ENCODE data around the gene NUDT22. TPM values are rescaled to one million over a fixed set of nuclear protein-coding genes. Genes with fewer than 3 reads are reported as not detected.

Gene NUDT22
- total and polyA plus RNA-seq, 2 of the 8 experiments (the other 6 are each of a cell fraction or from before 2014, with no cell fraction given) = 43.4 to 69.0 TPM

GRCh38 chr11:64181506-64182411 lies 44.3 kb upstream of the NUDT22 start:
- Histone ChIP-seq H2AFZ (ENCODE audit: low read length) (no peak overlapping the region), H3K23me2 (ENCODE audit: low read depth, low read length) (peaks cover 8% of the 10 kb centered on the region), H2BK5ac (ENCODE audit: low read depth, low read length) (no peak overlapping the region), H4K5ac (ENCODE audit: insufficient read length, low read depth, low read length) (no peak overlapping the region), H2BK12ac (ENCODE audit: low read depth, low read length) (no peak overlapping the region), H2BK15ac (ENCODE audit: low read length) (no peak overlapping the region), H3K27ac (ENCODE audit: low read depth, low read length) (no peak overlapping the region), H3K23ac (ENCODE audit: insufficient read length) (no peak overlapping the region), H3K18ac (ENCODE audit: extremely low read depth, low read length) (no peak overlapping the region), H2BK20ac (ENCODE audit: low read length) (no peak overlapping the region), H4K91ac (replicated peaks; ENCODE audit: insufficient read length, low read length) (no peak overlapping the region), H2BK120ac (replicated peaks; ENCODE audit: low read depth, low read length) (no peak overlapping the region), H3K4me2 (ENCODE audit: insufficient read depth in 1 of 2, low read depth in 2 of 2, low read length in 2 of 2) (peak overlapping the region; percentile 31 to 50), H4K8ac (ENCODE audit: extremely low read depth, insufficient read depth, low read length) (no peak overlapping the region), H3K79me1 (ENCODE audit: low read depth, low read length) (no peaks in the 10 kb centered on the region; the same call in 1 of the 2 replicates), H3K4me1 (replicated peaks in 1 of 4; ENCODE audit: control insufficient read depth in 3 of 4, insufficient read depth in 4 of 4, low read length in 3 of 4) (peaks cover 0 to 9% (median 3%) of the 10 kb centered on the region in 4 experiments; a peak in 6 of 7 replicates), H3K79me2 (ENCODE audit: control insufficient read depth in 1 of 2, insufficient read depth in 2 of 2, low read length in 2 of 2) (peaks cover 0 to 23% of the 10 kb centered on the region in 2 experiments; a peak in 2 of 4 replicates), H4K20me1 (replicated peaks in 1 of 2; ENCODE audit: control insufficient read depth in 1 of 2, insufficient read depth in 2 of 2, low read length in 2 of 2) (peaks cover 1 to 12% of the 10 kb centered on the region in 2 experiments), H3K4me3 (ENCODE audit: extremely low read depth in 1 of 4, insufficient read depth in 2 of 4, low read depth in 3 of 4, low read length in 4 of 4) (peak overlapping the region in 2 of 4 experiments; percentile 5 to 26; a peak in 3 of 8 replicates), H3K56ac (replicated peaks; ENCODE audit: insufficient read length, low read depth, low read length) (no peak overlapping the region), H3K14ac (ENCODE audit: insufficient read length) (no peak overlapping the region), H3K9ac (replicated peaks in 1 of 4; ENCODE audit: extremely low read depth in 1 of 4, low read depth in 3 of 4, low read length in 3 of 4) (no peak overlapping the region; a peak in 1 of 7 replicates), H3K36me3 (ENCODE audit: control insufficient read depth in 2 of 4, insufficient read depth in 4 of 4, low read length in 3 of 4) (peaks cover 0 to 7% (median under 1%) of the 10 kb centered on the region in 4 experiments; a peak in 2 of 8 replicates), H3K4ac (replicated peaks; ENCODE audit: insufficient read length, low read depth, low read length) (no peak overlapping the region), H2AK5ac (ENCODE audit: low read depth, low read length) (no peak overlapping the region), H3K9me3 (ENCODE audit: insufficient read depth in 2 of 2, low read depth in 1 of 2, low read length in 1 of 2) (no peaks in the 10 kb centered on the region), H3K27me3 (replicated peaks in 1 of 4; ENCODE audit: control insufficient read depth in 3 of 4, extremely low read depth in 1 of 4, insufficient read depth in 3 of 4, low read length in 3 of 4) (no peaks in the 10 kb centered on the region)
- FAIRE-seq (no peak), DNase-seq (ENCODE audit: low read depth in 1 of 2, low spot score in 2 of 2) (peak; percentile 36 to 68)
- POLR2A ChIA-PET (ENCODE audit: partially characterized antibody) = interaction anchor here (0.6 to 9.7 kb wide), 14 partner anchors 9 to 1290 kb away, joined by 3 to 48 read pairs (median 3); partner anchors contain the start of genes MACROD1, NUDT22, PLCB3 and TRPT1
- WGBS, 2 experiments (ENCODE audit: extremely low coverage in 1 of 2, insufficient coverage in 1 of 2, insufficient read length in 1 of 2, insufficient replicate concordance in 2 of 2, low coverage in 1 of 2, low lambda C conversion rate in 2 of 2, missing lambda C conversion rate in 1 of 2) = 62% methylated on average over 17 of the region's 17 CpGs; no CpG with 5 or more reads in 1 of the 2 experiments
- CTCF ChIA-PET (ENCODE audit: partially characterized antibody) = interaction anchor here (0.8 to 2.4 kb wide), 8 partner anchors 15 to 33 kb away, joined by 3 to 7 read pairs (median 4); partner anchors contain the start of gene FERMT3
- TF ChIP-seq POLR2A (IDR thresholded peaks at IDR 0.05; ENCODE audit: control extremely low read depth in 1 of 2, low read depth in 2 of 2, low read length in 2 of 2) = 0 out of 3 replicates have a peak, but pooled peaks of 1 of the 2 experiments have one; percentile 36
- peak; percentile 34; the same call in 1 of the 2 replicates for TF ChIP-seq TBP (IDR thresholded peaks at IDR 0.05; ENCODE audit: low read depth, low read length)
- peak; percentile 61; the same call in 1 of the 2 replicates for TF ChIP-seq ATF3 (IDR thresholded peaks at IDR 0.05; ENCODE audit: insufficient read depth, low read depth, low read length)
- no peak for TF ChIP-seq HDAC2 (IDR thresholded peaks at IDR 0.05; ENCODE audit: borderline replicate concordance in 1 of 2, low read depth in 2 of 2, low read length in 2 of 2)
- TF ChIP-seq YY1 (IDR thresholded peaks at IDR 0.05; ENCODE audit: low read depth, low read length) = no peak
- TF ChIP-seq USF2 (IDR thresholded peaks at IDR 0.05; ENCODE audit: low read length) = peak; percentile 91
- TF ChIP-seq E2F6 (IDR thresholded peaks at IDR 0.05) = peak; percentile 49
- TF ChIP-seq TAF1 (IDR thresholded peaks at IDR 0.05; ENCODE audit: low read depth, low read length) = peak; percentile 51

Data from H1 (cell line).